Spinal cord (tissue), 10 donors: ENCODE data around the gene WASF2. TPM values are rescaled to one million over a fixed set of nuclear protein-coding genes. Genes with fewer than 3 reads are reported as not detected.
"Not testable (repeated sequence)": the region's sequence is repeated elsewhere in the genome, so short reads cannot be mapped to it uniquely, and the experiment has no call there.

Experiments used
- DNase-seq, 6 donors: peaks; one replicate each; pipeline versions ENCODE4 v3.0.0 to v3.0.0-alpha.2; 2013 to 2015; ENCODE audit warnings: low spot score in 6 of 6, low read depth in 4 of 6
- H3K27ac ChIP-seq: one replicate; pipeline ENCODE4 v1.5.1; 2013; ENCODE audit warnings: low read depth, low read length, control low read depth
- H3K27me3 ChIP-seq: one replicate; pipeline ENCODE4 v1.6.1; 2013; ENCODE audit warnings: low read length; ENCODE audit not compliant: control insufficient read depth, insufficient read depth
- H3K36me3 ChIP-seq: one replicate; pipeline ENCODE4 v1.6.1; 2013; ENCODE audit warnings: low read length; ENCODE audit not compliant: control insufficient read depth, insufficient read depth
- H3K4me1 ChIP-seq: one replicate; pipeline ENCODE4 v1.6.1; 2013; ENCODE audit warnings: low read length; ENCODE audit not compliant: control insufficient read depth, insufficient read depth
- H3K4me3 ChIP-seq: one replicate; pipeline ENCODE4 v1.5.1; 2013; ENCODE audit warnings: low read depth, low read length, control low read depth
- H3K9me3 ChIP-seq: one replicate; pipeline ENCODE4 v1.6.1; 2013; ENCODE audit warnings: low read length; ENCODE audit not compliant: control insufficient read depth, insufficient read depth
- WGBS: methylation state at CpG from one replicate; pipeline ENCODE4 v1.1.5; 2013; ENCODE audit warnings: missing lambda C conversion rate; ENCODE audit not compliant: insufficient coverage; 5-methylcytosine and 5-hydroxymethylcytosine counted together
- polyA plus RNA-seq, 2 donors: library from polyadenylated mRNA; unstranded; fragments of 120-200 nt; gene quantifications; one replicate each; pipeline ENCODE4 v1.2.1, GENCODE V29; 2013; ENCODE audit not compliant: insufficient read length in 2 of 2
- total RNA-seq, 2 donors: library from RNA; depleted of rRNA in 1 of 2; stranded (reverse); fragments of 120-200 nt in 1 of 2; fragments of >200 nt in 1 of 2; gene quantifications; one replicate each; pipeline versions ENCODE4 v1.2.3 to v1.2.4, GENCODE V29; 2013 to 2014
- donor health status: healthy.

Gene WASF2
- total and polyA plus RNA-seq, 4 donors: 24.3 to 76.3 (median 54.3) TPM

- DNase-seq, H3K4me1 ChIP-seq, H3K4me3 ChIP-seq, H3K9me3 ChIP-seq, H3K27ac ChIP-seq, H3K36me3 ChIP-seq, H3K27me3 ChIP-seq: not testable (repeated sequence)
- no CpG with 5 or more reads among the region's 10 CpGs for WGBS
Observed at GRCh38 chr1:27458521-27458920, 31.4 kb downstream of the WASF2 start.

GRCh38 chr1:27455139-27455811 is 34.7 kb downstream of the WASF2 start:
- Histone ChIP-seq H3K4me3 (no peak overlapping the region), H3K27me3 (no peaks in the 10 kb centered on the region), H3K36me3 (peaks cover 2% of the 10 kb centered on the region), H3K27ac (peak overlapping the region; percentile 33), H3K4me1 (peaks cover 5% of the 10 kb centered on the region), H3K9me3 (no peaks in the 10 kb centered on the region)
- DNase-seq: no peak
- 76% methylated on average over 3 of the region's 5 CpGs for WGBS

- no CpG with 5 or more reads among the region's 4 CpGs for WGBS
- no peaks in the 10 kb centered on the region for H3K9me3 ChIP-seq
- peaks cover 5% of the 10 kb centered on the region for H3K4me1 ChIP-seq
- peaks cover 2% of the 10 kb centered on the region for H3K36me3 ChIP-seq
- no peaks in the 10 kb centered on the region for H3K27me3 ChIP-seq
- H3K4me3 ChIP-seq: no peak overlapping the region
- no peak overlapping the region for H3K27ac ChIP-seq
- no peak for DNase-seq
Observed at GRCh38 chr1:27454610-27455009, 35.4 kb downstream of the WASF2 start.

DNA sequence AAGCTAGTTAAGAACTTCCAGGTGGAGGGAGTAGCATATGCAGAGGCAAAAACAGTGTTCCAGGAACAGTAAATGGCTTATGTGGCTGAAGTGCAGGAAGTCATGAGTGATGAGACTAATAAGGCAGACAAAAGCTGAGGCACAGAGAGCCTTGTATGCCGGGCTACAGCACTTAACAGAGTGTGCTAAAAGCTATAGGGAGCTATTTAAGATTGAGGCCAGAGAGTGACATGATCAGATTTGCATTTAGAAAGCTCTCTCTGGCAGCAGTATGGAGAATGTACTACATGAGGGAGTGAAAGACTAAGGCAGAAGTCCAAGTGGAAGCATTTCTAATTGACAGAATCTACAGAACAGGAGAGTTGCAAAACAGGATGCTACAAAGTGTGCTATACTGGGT is 38.6 kb downstream of the WASF2 start:
- Histone ChIP-seq H3K4me3 (no peak overlapping the region), H3K27ac (no peak overlapping the region), H3K36me3 (peaks cover 10% of the 10 kb centered on the region), H3K9me3 (no peaks in the 10 kb centered on the region), H3K27me3 (no peaks in the 10 kb centered on the region), H3K4me1 (peaks cover 5% of the 10 kb centered on the region)
- WGBS: 17% methylated on average over 1 of the region's 1 CpG
- DNase-seq: peak in 3 of 6 donors; percentile 49 to 91 (median 58)

DNA sequence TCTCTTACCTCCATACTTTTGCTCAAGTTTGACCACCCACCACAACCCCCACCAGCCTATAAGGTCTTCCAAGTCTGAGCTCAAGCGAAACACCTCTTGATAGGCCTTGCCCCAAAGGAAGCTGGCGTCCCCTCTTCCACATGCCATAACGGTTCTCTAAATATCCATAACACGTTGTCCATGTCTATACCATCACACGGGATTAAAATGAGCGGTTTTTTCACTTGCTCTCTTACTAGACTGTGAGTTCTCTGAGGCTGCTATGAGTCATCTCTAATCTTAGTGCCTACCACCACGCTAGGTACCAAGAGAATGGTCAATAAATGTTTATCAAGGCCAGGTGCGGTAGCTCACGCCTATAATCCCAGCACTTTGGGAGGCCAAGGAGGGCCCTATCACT is 41.0 kb downstream of the WASF2 start:
- no peak overlapping the region for H3K4me3 ChIP-seq
- H3K36me3 ChIP-seq: peaks cover 13% of the 10 kb centered on the region
- peaks cover 5% of the 10 kb centered on the region for H3K4me1 ChIP-seq
- H3K27me3 ChIP-seq: no peaks in the 10 kb centered on the region
- no peaks in the 10 kb centered on the region for H3K9me3 ChIP-seq
- DNase-seq: no peak
- 95% methylated on average over 8 of the region's 9 CpGs for WGBS
- no peak overlapping the region for H3K27ac ChIP-seq

- no peak for DNase-seq
- peaks cover 14% of the 10 kb centered on the region for H3K36me3 ChIP-seq
- WGBS: no CpG with 5 or more reads among the region's 3 CpGs
- no peak overlapping the region for H3K27ac ChIP-seq
- H3K4me1 ChIP-seq: peaks cover 5% of the 10 kb centered on the region
- H3K27me3 ChIP-seq: no peaks in the 10 kb centered on the region
- no peaks in the 10 kb centered on the region for H3K9me3 ChIP-seq
- no peak overlapping the region for H3K4me3 ChIP-seq
Observed at GRCh38 chr1:27447883-27448282, 42.1 kb downstream of the WASF2 start.

GRCh38 chr1:27447399-27447798 is 42.6 kb downstream of the WASF2 start:
- no peaks in the 10 kb centered on the region for H3K9me3 ChIP-seq
- no peak overlapping the region for H3K27ac ChIP-seq
- H3K36me3 ChIP-seq: peaks cover 14% of the 10 kb centered on the region
- no peak overlapping the region for H3K4me3 ChIP-seq
- no peaks in the 10 kb centered on the region for H3K27me3 ChIP-seq
- H3K4me1 ChIP-seq: peaks cover 5% of the 10 kb centered on the region
- no peak for DNase-seq
- WGBS: 100% methylated on average over 1 of the region's 3 CpGs

- Histone ChIP-seq H3K4me1 (peaks cover 5% of the 10 kb centered on the region), H3K27me3 (no peaks in the 10 kb centered on the region), H3K27ac (no peak overlapping the region), H3K36me3 (peaks cover 14% of the 10 kb centered on the region), H3K4me3 (no peak overlapping the region), H3K9me3 (no peaks in the 10 kb centered on the region)
- 91% methylated on average over 1 of the region's 6 CpGs for WGBS
- DNase-seq: no peak
Observed at GRCh38 chr1:27446496-27447020, 43.4 kb downstream of the WASF2 start.

GRCh38 chr1:27445177-27445936 is 44.6 kb downstream of the WASF2 start:
- Histone ChIP-seq H3K36me3 (peaks cover 18% of the 10 kb centered on the region), H3K9me3 (no peaks in the 10 kb centered on the region), H3K4me3 (no peak overlapping the region), H3K4me1 (no peaks in the 10 kb centered on the region), H3K27me3 (no peaks in the 10 kb centered on the region), H3K27ac (no peak overlapping the region)
- peak in 1 of 6 donors; percentile 27 for DNase-seq
- WGBS: 35% methylated on average over 2 of the region's 4 CpGs

GRCh38 chr1:27444632-27445031 is 45.3 kb downstream of the WASF2 start:
- Histone ChIP-seq H3K27ac (no peak overlapping the region), H3K4me3 (no peak overlapping the region), H3K9me3 (no peaks in the 10 kb centered on the region), H3K27me3 (no peaks in the 10 kb centered on the region), H3K36me3 (peaks cover 18% of the 10 kb centered on the region), H3K4me1 (no peaks in the 10 kb centered on the region)
- DNase-seq: no peak
- WGBS: no CpG with 5 or more reads among the region's 1 CpG
